Stimulated activated CD8-positive, alpha-beta memory T cell treated with anti-CD3 and anti-CD28 coated beads, Interleukin-12 subunit alpha, Interleukin-12 subunit beta, amount 100 ng/mL, for 4 hours (primary cell): Measurements from ENCODE around the gene CEP192.
"Not testable (repeated sequence)": the region's sequence is repeated elsewhere in the genome, so short reads cannot be mapped to it uniquely, and the experiment has no call there.

Source experiments
- DNase-seq: peaks from one replicate; pipeline ENCODE4 v3.0.0-alpha.2; 2020; ENCODE audit warnings: low read depth

CEP192 gene, protein sequence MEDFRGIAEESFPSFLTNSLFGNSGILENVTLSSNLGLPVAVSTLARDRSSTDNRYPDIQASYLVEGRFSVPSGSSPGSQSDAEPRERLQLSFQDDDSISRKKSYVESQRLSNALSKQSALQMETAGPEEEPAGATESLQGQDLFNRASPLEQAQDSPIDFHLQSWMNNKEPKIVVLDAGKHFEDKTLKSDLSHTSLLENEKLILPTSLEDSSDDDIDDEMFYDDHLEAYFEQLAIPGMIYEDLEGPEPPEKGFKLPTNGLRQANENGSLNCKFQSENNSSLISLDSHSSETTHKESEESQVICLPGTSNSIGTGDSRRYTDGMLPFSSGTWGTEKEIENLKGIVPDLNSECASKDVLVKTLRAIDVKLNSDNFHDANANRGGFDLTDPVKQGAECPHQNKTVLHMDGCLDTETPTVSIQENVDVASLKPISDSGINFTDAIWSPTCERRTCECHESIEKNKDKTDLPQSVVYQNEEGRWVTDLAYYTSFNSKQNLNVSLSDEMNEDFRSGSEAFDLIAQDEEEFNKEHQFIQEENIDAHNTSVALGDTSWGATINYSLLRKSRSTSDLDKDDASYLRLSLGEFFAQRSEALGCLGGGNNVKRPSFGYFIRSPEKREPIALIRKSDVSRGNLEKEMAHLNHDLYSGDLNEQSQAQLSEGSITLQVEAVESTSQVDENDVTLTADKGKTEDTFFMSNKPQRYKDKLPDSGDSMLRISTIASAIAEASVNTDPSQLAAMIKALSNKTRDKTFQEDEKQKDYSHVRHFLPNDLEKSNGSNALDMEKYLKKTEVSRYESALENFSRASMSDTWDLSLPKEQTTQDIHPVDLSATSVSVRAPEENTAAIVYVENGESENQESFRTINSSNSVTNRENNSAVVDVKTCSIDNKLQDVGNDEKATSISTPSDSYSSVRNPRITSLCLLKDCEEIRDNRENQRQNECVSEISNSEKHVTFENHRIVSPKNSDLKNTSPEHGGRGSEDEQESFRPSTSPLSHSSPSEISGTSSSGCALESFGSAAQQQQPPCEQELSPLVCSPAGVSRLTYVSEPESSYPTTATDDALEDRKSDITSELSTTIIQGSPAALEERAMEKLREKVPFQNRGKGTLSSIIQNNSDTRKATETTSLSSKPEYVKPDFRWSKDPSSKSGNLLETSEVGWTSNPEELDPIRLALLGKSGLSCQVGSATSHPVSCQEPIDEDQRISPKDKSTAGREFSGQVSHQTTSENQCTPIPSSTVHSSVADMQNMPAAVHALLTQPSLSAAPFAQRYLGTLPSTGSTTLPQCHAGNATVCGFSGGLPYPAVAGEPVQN (N-terminal part only)

DNA sequence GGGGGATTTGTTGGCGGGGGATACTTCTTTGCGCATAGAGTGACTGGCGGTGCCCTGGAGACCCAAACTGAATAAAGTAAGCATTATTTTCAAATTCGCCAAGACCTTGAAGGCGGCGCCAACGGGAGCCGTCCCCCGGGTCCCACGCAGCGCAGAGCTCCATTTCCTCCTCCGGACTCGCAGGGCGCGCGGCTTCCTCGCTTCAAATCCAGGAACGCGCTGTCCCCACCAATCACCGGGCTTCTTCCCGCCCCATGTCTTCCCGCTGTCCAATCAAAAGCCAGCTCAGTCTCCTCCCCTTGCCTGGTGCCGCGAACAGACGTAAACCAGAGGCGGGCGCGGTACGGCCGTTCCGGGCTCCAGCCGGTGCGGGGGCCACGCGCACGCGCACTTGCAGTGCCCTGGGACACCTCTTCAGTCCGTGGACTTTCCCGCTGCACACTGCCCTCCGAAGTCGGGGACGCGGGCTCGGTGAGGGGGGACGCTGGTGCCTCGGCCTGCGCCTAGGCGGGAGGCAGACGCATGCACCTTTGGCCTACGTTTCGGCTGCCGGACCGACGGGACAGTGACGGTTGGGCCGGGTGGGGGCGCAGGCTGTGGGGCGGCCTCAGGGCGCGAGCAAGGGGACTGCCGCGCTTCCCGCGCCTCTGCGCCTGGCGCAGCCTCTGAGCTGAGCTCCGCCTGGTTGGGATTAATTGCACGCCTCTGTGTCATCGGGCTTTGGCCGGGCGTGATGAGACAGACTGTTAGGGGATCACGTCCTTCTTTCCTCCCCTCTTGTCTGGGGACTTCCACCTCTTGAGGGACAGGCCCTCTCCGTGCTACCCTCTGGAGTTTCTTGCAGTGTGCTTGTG, at the start of gene CEP192:
Gene CEP192 (plus strand): TSS at position 396 of the 854 bp plus-strand sequence. CDS start 8,063 bp downstream, outside the sequence.
- peak; percentile 92 for DNase-seq

DNA sequence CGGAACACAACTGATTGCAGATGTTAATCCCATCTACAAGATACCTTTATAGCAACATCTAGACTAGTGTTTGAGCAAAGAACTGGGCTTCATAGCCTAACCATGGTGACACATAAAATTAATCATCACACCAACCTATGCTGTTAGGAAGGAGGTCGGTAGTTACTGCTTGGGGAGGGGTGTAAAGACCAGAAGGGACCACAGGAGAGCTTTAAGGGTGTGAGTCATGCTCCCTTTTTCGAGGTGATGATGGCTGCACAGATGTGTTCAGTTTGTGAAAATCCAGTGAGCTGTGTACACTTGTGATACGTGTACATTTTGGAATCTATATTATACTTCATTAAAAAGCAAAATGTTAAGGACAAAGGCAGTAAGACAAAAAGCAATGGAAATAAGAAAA, 47.9 kb upstream of the CEP192 start:
- no peak for DNase-seq

DNA sequence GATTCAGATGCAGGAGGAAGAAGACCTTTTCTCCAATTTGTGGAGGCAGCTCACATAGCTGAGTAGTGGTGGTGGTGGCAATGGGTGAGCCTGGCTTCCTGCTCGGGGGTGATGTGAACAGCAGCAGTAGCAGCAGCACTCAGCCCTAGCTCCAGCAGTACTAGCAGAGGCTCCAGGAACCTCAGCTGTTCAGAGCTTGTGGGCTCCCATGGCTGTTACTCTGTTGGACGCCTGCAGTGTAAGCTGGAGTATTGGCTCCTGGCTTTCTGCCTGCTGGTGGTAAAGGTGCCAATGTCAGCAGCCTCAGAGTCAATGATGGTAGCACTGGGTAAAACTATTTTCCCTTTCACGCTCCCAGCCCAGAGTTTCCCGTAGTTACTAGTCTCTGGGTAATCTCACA, 46.5 kb upstream of the CEP192 start:
- DNase-seq = no peak

DNA sequence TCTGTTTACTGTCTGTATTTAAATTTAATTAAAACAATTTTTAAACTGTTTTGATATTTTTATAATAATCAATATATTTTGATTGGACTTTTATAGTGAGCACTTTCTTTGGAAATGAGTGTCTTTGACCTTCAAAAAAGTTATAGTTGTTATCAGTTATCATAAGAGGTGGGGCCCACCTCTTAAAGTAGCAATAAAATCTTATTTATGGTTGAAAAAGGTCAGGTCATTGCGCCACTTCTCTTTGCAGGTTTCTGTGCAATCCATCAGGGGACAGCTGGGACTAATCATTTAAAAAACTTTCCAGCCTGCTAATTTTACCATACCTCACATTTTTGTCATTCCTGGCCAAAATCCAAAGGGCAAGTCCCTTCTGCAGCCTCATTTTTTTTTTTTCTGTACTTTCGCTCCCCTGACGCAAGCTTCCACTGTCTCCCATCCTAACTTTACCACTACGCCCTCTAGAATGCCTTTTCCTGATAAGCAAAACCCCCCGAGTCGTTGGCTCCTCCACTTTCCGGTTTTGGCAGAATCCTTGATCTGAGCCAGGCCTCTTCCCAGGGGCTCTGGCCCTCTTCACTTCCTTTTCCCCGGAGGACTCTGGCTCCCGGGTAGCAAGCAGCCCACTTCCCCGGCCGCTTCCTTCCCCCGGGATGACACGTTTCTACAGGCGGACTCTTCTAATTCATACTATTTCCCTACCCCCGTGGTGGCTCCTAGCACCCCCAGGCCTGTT, 44.4 kb upstream of the CEP192 start:
- DNase-seq = no peak

DNA sequence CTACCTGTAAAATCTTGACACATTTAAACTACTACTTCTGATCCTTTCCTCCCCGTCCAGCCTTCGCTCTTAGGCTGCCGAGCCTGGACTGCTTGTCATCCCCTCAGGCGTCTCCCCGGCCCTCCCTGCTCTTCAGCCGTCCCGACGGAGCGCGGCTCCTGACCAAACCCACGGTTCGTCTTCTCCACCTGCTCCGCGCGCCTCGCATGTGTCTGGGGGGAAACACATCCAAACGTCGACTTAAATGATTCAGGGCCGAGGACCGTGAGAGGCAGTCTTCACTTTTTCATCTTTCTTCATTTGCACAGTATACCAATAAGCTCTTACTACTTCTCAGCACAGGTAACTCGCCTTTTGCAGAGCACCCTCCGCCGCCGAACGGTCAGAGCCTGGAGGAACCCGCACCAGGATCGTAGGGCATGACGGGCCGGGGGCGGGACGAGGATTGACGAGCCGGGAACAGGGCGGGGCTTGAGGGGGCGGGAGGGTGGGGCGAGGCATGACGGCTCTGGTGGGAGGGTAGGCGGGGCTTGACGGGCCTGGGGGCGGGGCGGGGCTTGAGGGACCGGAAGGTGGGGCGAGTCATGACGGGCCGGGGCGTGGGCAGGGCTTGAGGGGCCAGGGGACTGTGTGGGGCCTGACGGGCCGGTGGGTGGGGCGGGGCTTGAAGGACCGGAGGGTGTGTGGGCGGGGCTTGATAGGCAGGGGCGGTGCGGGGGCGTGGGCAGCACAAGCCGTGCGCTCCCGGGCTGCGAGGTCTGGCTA, 43.7 kb upstream of the CEP192 start, which contains the start of gene SEH1L:
Gene SEH1L (plus strand): TSS at position 727 of the 765 bp plus-strand sequence. CDS start 111 bp downstream, outside the sequence.
- peak; percentile 98 for DNase-seq

DNA sequence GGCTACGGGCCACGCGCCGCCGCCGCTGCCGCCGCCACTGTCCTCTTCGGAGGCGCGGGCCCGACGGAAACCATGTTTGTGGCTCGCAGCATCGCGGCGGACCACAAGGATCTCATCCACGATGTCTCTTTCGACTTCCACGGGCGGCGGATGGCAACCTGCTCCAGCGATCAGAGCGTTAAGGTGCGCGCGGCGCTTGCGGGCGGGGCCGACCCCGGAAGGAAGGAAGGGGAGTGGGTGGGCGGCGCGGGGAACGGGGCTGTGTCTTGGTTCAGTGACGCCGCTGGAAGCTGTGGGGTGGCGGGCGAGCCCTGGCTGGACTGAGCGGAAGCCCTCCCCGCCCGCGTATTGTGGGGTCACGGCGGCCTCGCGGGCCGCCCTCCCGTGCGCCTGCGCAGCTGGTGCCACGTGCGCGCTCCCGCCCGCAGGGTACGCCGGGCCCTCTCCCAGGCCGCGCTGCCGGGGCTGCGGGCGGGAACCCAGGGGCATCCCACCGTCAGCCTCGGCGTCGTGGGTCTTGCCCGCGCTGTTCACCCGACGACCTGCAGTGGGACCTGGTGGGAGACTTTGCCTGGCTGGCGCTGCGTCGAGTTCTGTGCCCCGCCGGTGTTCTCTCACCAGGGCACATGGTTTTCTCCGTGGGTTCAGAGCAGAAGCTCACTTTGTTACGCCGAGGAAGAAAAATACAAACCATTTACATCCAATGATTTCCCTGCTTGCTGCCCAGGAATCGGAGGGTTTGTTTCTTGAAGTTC, 42.9 kb upstream of the CEP192 start:
- DNase-seq = peak; percentile 98

DNA sequence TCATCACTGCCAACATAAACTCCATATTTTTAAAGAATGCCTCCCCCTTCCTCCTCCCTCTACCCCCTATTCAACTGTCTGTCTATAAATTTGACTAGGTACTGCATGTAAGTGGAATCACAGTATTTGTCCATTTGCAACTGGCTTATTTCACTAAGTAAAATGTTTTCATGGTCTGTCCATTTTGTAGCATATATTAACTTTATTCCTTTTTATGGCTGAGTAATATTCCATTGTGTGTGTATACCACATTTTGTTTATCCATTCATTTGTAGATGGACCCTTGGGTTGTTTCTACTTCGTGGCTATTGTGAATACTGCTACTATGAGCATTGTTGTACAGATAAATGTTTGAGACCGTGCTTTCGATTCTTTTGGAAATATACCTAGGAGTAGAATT, 32.7 kb upstream of the CEP192 start:
- no peak for DNase-seq

DNA sequence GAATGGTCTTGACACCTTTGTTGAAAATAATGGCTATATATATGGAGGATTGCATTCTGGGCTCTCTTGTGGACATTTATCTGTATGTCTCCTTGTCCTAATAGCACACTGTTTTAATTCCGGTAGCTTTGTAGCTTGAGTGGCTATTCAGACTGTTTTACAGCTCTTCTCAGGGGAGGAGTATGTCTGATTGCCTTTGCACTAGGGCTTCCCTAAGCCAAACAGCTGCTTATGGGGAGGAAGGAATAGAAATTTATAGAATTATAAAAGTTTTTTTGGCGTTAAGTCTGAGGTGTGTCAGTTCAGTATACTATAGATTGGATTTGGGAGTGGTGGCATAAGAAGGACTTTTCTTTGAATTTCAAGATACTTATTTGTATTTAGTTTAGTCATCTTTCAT, 30.8 kb upstream of the CEP192 start:
- no peak for DNase-seq

DNA sequence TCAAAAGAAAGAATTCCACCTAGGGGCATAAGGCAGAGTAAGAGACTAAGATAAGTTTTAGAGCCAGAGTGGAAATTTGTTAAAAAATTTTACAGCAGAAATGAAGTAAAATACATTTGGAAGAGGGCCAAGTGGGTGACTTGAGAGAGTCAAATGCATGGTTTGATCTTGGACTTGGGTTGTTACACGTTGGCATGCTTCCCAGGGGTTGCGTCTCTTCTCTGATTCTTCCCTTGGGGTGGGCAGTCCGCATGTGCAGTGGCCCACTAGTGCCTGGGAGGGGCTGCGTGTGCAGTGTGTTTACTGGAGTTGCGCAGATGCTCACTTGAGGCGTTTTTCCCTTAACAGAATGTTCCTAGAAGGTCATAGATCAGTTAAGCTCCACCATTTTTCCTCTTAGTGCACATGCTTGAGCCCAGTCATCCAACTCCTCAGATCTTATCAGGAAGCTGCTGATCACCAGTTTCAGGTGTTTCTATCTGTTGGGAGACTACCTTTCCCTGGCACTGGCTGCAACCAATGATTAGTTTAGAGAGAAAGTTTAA, 30.2 kb upstream of the CEP192 start:
- no peak for DNase-seq

DNA sequence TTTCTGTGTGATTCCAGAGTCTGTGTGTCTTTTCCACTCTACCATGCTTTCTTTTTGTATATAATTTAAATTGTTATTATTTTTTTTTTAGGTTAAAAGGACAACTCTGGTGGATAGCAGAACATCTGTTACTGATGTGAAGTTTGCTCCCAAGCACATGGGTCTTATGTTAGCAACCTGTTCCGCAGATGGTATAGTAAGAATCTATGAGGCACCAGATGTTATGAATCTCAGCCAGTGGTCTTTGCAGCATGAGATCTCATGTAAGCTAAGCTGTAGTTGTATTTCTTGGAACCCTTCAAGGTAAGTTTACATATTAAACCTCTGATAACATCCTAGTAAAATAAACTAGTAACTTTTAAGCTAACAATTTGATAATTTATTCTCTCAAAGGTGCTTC, 28.1 kb upstream of the CEP192 start:
- no peak for DNase-seq

DNA sequence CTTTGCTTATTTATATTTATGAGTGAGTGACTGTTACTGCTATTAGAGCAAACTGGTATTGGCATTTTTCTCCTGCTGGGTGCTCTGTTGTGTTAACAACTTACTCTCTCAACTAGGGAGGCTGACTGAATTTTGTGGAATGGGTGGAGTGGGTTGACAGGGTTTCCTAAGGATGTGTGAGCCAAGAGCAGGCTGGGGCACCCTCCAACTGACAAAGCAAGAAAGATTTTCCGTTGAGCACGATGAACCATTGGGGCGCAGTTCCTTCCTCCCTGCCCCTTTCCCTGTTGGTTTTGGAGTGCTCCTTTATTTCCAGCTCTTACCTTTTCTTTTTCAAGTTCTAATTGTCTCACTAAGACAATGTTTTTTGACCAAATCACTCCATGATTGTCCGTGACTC, 23.0 kb upstream of the CEP192 start:
- no peak for DNase-seq

DNA sequence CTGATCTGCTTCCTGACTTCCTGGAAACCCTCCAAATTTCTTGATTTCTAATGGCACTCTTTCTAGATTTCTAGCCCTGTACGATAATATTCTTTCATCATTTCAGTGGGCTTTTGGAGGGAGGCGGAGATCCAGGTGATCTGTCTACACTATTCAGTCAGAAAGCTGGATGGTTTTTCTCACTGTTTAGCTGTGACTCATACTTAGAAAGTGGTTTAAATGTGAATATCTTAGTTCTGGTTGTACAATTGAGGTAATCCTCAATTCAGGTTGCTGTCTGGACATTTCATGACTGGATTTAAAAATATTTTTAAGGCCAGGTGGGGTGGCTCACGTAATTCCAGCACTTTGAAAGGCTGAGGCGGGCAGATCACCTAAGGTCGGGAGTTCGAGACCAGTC, 22.5 kb upstream of the CEP192 start:
- no peak for DNase-seq

DNA sequence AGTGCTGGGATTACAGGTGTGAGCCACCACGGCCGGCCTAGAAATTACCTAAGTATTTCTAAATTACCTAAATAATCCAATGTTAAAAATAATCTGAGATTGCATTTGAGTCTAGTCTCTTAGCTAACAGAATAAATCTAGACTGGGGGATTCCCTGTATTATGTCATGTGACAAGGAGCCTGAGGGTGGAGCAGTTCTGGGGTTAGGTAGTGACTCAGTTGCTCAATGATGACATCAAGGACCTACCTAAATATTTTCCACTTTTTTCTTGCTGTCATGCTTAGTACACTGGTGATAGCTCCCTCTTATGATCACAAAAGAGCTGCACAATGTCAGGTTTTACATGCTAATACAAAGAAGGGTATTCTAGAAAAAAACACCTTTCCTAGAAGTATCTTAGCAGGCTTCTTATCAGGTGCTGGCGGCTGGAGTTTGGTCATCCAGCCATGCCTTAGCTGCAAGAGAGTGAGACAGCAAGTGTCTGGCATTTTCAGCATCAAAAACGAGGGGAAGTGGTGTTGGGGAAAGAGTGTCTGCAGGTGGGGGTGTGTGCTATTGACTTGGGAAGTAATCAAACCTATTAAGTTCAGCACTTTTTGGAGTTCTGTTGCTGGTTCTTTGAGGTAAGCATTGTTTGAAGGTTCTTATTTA, 17.5 kb upstream of the CEP192 start:
- DNase-seq = no peak

DNA sequence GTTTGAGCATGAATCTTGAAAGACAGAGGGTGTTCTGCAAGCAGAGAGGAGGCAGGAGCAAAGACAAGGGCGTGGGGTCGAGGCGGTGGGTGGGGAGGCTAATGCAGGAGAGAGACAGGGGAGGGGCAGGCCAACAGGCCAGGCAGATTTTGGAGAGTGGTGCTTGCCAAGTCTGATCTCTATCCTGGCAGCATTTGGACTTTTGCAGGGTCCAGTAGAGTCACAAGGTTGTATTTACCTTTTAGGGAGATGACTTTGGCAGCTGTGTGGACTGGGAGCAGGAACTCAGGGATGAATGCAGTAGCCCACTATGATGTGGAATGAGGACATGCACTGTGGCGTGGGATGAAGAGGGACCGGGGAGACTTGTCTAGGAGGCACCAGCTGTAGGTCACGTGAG, 15.7 kb upstream of the CEP192 start:
- no peak for DNase-seq

DNA sequence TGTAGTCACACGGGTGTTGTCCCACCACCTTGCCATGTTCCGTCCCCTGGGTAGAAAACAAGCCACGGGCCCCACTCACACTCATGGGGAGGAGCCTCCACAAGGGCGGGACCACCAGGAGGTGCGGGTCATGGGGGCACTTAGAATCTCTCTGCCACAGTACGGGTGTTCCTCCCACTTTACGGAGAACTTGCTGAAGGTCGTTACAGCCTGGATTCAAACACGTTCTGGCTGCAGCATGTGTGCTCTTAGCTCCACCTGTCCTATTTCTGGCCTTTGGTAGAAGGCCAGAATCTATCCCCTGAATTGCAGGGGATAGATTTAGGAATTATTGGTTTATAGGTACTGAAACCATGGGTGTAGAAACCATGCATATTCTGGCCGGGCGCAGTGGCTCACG, 14.9 kb upstream of the CEP192 start:
- DNase-seq = no peak

DNA sequence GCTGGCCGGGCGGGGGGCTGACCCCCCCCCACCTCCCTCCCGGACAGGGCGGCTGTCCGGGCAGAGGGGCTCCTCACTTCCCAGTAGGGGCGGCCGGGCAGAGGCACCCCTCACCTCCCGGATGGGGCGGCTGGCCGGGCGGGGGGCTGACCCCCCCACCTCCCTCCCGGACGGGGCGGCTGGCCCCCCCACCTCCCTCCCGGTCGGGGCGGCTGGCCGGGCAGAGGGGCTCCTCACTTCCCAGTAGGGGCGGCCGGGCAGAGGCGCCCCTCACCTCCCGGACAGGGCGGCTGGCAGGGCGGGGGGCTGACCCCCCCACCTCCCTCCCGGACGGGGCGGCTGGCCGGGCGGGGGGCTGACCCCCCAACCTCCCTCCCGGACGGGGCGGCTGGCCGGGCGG, 11.1 kb upstream of the CEP192 start:
- not testable (repeated sequence) for DNase-seq

DNA sequence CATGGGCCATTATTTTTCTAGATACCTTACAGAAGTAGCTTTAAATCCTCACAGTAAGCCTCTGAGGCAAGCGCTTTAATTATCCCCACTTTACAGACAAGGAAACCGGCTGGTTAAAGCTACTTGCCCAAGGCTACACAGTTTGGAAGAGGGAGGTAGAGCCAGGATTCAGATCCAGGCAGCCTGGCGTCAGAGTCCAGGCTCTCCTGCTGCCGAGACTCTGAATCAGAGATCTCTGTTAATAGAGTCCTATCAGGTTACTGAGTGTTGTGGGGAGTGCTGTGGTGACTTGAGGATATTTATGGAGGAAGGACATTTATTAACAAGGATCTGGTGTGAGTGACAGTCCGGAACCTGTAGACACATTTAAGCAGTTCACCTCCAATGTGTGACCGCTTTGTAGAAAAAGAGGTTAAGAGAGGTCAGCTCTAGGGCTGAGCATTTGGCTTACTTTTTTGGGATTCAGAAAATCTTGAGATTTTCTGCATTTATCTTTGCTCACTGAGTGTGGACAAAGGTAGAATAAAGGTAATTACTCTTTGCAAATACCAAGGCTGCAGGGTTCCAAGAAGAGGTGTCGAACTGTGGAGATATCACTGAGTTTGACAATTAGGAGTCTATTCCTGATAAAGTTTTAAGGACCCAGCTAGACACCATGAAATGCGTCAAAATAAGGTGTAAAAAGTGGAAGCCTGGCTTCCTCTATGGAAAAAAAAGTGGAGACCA, 1.6 kb upstream of the CEP192 start:
- no peak for DNase-seq

DNA sequence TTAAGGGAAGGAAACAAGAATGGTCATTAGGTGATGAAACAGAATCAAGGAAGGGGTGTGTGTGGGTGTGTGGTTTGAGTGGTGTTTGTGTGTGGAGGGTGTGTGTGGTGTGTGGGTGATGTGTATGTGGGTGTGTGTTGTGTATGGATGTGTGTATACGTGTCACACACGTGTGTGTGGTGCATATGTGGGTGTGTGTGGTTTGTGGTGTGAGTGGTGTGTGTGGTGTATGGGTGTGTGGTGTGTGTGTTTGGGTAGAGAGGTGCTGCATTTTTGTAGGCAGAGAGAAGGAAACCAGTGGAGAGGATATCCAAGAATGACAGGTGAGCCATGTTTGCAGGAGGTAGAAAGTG, 1.1 kb upstream of the CEP192 start:
- peak; percentile 25 for DNase-seq
